Measurements from ENCODE around the gene SERTAD3. TPM values are rescaled to one million over a fixed set of nuclear protein-coding genes. Genes with fewer than 3 reads are reported as not detected.

Gene SERTAD3, protein sequence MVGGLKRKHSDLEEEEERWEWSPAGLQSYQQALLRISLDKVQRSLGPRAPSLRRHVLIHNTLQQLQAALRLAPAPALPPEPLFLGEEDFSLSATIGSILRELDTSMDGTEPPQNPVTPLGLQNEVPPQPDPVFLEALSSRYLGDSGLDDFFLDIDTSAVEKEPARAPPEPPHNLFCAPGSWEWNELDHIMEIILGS
- total RNA-seq, result 19.0 and 35.2 TPM in 2 replicates

DNA sequence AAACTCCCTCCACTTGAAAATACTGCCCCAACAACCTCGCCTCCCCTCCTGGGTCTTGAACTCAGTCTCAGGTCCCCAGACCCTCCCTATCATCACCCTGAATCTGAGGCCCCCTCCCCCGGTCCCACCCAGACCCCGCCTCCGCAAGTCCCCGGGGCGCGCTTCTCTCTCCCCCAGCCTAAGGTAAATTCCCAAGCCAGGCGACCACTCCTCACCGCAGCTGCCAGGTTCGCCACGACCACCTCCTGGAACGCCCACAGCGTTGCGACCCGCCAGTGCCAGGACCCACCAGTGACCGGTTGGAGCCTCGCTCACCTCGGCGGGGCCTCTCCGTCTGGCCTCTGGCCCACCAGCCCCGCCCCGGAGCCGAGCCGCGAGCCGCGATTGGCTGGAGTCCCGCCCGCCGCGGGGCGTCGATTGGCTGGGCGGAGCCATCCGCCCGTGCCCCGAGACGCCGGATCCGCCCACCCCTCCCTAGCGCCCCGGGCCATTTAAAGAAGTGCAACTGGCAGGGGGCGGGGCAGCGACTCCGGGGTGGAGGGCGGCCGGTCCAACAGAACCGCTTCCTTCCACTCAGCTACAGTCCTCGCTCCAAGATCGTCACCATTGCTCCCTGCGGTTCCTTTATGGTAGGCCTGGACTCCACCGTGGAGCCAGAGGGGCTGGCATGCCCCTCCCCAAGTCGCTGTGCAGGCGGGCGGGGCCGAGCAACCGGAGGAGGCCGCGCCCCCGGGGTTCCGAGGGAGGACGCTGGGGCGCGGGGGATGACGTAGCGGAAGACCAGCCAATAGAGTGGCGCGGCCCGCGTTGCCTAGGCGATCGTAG lies at the start of gene SERTAD3:
Gene SERTAD3 (minus strand): TSS at position 336 of the 825 bp plus-strand sequence. CDS start 2,255 bp downstream, outside the sequence.

DNA sequence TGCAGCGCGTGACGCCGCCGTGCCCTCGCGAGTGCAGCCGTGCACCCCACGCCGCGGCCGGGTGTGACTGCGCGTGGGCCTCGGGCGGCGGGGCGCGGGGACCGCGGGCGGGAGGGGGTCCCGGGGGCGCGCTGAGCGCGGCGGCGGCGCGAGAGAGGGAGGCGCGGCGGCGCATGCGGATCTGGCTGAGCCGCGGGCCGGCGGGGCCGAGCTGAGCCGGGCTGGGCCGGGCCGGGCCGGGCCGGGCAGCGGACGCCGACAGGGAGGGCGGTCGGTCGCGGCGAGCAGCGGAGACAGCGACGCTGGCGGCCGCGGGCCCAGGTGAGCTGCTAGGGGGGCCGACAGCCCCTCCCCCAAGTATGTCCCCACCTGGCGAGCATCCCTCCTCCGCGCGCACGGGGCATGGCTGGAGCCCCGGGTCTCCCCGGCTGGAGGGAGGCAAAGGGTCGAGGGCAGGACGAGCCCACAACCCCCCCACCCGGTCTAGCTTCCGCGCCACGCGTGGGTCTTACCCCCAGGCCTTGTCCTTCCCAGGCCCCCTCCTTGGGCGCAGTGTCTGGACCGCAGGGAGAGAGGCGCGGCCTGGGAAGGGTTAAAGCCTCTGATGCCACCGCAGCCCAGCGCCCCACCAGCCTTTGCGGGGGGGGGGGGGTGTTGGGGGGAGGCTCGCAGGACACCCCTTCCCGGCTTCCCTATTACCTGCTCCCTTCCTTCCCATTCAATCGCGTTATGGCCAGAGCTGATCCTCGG lies 23.0 kb upstream of the SERTAD3 start, which contains the start of gene SPTBN4:
Gene SPTBN4 (plus strand): TSS at position 17 of the 750 bp plus-strand sequence. CDS start 5,621 bp downstream, outside the sequence.

DNA sequence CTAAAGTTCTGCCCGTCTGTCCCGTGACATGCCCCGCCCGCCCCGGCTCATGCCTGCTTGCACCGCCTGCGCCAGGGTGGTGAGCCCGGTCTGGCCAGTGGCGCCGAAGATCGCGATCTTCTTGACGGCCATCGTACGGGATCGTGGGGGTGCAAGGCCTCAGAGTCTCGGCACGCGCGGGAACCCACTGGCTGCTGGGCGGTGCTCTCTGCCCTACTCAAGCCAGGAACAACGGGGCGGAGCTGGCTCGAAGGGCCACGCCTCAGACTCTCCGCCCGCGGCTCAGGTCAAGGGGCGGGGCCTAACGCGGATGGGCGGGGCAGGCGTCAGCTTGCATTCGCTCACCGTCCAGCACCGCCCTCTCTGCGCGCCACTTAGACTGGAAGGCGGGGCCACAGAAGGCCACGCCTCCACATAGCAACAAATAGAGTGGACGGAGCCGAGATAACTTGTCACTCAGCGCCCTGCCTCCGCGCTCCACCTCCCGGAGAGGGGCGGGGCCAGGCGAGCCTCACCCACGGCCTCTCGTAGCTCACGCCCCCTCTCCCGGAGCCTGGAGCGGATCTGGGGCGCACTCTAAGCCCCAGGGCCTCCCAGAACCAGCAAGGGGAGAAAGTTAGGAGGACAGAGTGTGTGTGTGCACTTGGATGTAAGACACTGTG lies 21.6 kb upstream of the SERTAD3 start, which contains the start of gene BLVRB:
Gene BLVRB (minus strand): TSS at position 189 of the 662 bp plus-strand sequence. CDS start 57 bp downstream, at position 132.

DNA sequence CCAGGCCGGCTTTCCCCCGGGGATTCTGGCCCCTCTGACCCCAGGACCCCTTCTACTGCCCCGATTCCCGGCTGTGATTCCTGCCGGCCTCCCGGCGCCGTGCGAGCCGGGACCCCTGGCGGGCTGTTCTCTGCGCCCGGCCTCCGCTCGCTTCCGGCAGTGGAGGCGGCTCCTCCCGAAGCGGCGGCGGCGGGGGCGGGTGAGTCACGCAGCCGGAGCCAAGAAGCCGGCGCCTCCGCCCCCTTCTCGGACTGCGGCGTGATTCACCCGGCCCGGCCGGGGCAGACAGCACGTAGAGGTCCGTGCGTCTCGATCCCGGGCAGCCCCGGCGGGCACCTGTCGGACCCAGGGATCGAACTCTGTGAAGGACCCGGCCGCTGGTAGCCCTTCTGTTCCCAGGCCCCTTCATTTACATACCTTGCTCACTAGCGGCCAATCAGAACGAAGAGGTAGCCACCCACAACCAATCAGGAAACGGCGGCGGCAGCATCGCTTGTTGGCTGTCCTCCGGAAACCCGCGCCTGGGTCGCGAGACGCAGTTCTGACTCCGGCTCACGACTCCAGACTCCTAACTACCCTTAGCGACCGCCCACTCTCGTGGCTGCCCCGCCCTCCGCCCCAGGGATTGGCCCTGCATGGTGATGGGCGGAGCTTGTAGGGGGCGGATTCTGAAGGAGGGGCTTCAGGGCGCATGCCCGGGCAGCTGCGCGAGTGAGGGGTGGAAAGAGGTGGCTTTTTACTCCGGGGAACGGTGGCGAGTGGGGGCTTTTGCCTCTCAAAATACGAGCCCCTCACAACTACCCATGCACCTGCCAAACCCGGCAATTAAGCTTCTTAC lies 18.5 kb downstream of the SERTAD3 start, which contains the start of gene SERTAD1:
Gene SERTAD1 (minus strand): TSS at position 543 of the 838 bp plus-strand sequence. CDS start 2,446 bp downstream, outside the sequence.

DNA sequence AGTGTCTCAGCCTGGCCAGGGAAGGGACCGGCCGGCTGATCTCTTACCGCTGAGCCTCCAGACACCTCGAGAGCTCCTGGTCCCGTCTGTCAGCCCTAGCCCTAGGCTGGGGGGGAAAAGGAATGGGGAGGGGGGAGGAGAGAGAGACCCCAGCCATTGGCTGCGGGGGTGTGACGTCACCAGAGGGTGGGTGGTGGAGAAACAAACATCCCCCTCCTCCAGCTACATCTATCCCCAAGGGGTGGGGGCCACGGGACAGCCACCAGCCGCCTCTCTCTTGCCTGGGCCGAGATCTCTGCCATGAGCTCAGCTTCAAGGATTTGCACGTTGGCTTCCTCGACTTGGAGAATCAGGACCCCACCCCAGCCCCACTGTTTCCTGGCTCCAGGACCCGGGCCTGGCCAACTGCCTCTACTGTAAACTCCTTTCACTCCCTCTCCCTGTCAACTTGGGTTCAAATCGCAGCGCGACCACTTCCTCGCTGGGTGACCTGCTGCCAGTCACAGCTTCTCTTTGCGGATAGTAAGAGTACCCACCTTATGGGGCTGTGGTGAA lies 30.8 kb downstream of the SERTAD3 start, which contains the start of gene PRX:
Gene PRX (minus strand): TSS at position 88 of the 555 bp plus-strand sequence. CDS start 5,446 bp downstream, outside the sequence.

Other genes with a start within 250 kb of the SERTAD3 start
- gene TTC9B, start 226.0 kb downstream of the SERTAD3 start, total RNA-seq, result not detected in 2 replicates
- 1.2 TPM in 1 of 2 replicates, not detected in the other for gene CCNP, start 217.6 kb downstream of the SERTAD3 start, total RNA-seq
- 70.4 and 75.0 TPM in 2 replicates for gene AKT2, start 159.0 kb downstream of the SERTAD3 start, total RNA-seq
- gene C19orf47, start 95.9 kb downstream of the SERTAD3 start, total RNA-seq, result 7.7 and 8.3 TPM in 2 replicates
- 451 and 532 TPM in 2 replicates for gene PLD3, start 95.6 kb downstream of the SERTAD3 start, total RNA-seq
- 0.17 TPM in 1 of 2 replicates, not detected in the other for gene HIPK4, start 54.2 kb downstream of the SERTAD3 start, total RNA-seq
- 3.3 and 7.3 TPM in 2 replicates for gene PRX, start 31.0 kb downstream of the SERTAD3 start, total RNA-seq
- 16.7 and 19.5 TPM in 2 replicates for gene SERTAD1, start 18.3 kb downstream of the SERTAD3 start, total RNA-seq
- gene BLVRB, start 21.4 kb upstream of the SERTAD3 start, total RNA-seq, result 114 and 157 TPM in 2 replicates
- gene SPTBN4, start 22.7 kb upstream of the SERTAD3 start, total RNA-seq, result 0.47 and 1.4 TPM in 2 replicates
- gene SHKBP1, start 132.5 kb upstream of the SERTAD3 start, total RNA-seq, result 35.7 and 46.7 TPM in 2 replicates
- gene LTBP4, start 157.0 kb upstream of the SERTAD3 start, total RNA-seq, result 87.1 and 97.0 TPM in 2 replicates
- 51.6 and 57.1 TPM in 2 replicates for gene NUMBL, start 246.3 kb upstream of the SERTAD3 start, total RNA-seq

Measured in pericardium fibroblast (primary cell).